ENCODE results near the gene TM9SF2.
"Not testable (repeated sequence)": the region's sequence is repeated elsewhere in the genome, so short reads cannot be mapped to it uniquely, and the experiment has no call there.

Gene TM9SF2

DNA sequence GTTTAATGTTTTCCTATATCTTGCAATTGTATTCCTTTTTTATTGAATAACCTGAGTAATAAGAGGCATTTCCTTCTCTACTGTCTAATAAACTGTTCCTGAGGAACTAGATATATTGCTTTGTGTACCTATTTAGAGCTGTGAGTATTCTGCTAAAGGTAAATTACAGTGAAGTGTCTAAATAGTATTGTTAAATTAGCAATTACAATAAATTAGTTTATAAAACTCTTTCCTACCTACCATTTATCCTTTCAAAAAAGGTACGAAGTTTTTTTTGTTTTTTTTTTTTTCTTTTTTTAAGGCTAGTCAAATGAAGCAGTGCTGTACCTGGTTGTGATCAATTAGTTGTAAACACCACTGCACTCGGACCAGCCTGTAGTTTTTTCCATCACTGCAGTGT lies 34.8 kb downstream of the TM9SF2 start:
- DNase-seq (ENCODE audit: low read depth in 2 of 2) = no peak

DNA sequence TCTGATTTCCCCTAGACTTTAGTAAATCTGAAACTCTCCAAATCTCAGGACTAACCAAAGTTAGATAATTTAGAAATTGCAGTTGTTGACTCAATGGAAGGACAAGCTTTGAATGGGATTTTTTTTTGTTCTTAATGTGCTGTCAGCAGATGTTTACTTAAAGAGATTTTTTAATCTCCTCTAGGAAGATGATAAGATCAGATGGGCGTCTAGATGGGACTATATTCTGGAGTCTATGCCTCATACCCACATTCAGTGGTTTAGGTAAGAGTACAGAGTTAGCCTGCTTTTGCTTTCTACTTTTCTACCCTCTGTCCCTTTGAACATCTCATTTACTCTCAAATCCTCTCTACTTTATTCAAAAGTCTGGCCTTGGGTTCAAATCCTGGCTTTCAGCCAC lies 39.3 kb downstream of the TM9SF2 start:
- no peak for DNase-seq (ENCODE audit: low read depth in 2 of 2)

DNA sequence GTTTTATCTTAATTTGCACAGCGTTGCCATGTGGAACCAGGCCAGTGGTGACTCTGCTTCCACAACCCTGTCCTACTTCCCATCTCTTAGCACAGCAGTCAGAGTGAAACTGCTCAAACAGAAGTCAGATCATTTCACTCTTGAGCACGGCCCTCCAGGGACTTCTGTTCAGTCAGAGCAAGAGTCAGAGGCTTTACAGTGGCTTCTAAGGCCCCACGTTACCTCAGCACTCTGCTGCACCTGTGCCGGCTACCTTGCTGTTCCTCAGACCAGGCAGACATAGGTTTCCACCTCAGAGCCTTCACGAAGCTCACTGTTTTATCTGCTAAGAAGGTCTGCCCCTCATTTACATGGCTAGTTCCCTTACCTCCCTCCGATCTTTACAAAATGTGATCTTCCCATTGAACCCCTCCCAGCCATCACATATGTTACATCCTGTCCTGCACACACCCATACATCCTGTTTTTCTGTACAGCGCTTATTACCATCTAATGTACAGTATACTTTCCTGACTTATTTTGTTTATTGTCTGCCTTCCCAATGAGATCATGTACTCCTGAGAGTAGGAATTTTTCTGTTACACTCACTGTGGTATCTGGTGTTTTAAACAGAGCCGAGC lies 41.6 kb downstream of the TM9SF2 start:
- DNase-seq (ENCODE audit: low read depth in 2 of 2) = no peak

DNA sequence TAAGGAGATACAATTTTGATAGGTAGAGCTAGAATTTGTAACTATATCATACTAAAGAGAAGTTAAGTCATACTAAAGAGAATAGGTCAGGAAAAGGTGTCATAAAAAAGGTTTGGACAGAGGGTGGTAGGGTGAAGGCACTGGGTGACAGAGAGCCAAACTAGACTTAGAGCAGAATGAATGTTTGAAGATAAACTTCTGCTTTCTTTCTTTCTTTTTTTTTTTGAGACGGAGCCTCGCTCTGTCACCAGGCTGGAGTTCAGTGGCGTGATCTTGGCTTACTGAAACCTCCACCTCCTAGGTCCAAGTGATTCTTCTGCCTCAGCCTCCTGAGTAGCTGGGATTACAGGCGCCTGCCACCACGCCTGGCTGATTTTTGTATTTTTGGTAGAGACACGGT lies 44.1 kb downstream of the TM9SF2 start:
- DNase-seq (ENCODE audit: low read depth in 2 of 2) = no peak

DNA sequence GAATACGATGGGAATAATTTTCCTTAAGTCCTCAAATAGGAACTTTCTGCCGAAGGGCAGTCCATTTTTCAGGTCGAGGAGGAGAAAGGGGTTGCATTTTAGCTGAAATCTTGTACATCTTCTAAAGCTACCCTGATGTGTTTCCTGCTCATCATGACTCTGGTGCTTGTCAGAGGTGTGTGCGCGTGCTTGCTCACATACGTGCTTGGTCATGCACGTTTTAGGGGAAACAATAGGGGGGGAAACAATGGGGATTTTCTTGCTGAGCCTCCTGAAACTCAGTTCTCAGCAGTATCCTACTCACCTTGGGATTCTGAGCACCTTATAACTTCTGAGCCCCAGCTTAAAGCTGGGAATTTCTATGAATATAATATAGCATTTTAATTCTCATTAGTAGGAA lies 44.7 kb downstream of the TM9SF2 start:
- no peak for DNase-seq (ENCODE audit: low read depth in 2 of 2)

DNA sequence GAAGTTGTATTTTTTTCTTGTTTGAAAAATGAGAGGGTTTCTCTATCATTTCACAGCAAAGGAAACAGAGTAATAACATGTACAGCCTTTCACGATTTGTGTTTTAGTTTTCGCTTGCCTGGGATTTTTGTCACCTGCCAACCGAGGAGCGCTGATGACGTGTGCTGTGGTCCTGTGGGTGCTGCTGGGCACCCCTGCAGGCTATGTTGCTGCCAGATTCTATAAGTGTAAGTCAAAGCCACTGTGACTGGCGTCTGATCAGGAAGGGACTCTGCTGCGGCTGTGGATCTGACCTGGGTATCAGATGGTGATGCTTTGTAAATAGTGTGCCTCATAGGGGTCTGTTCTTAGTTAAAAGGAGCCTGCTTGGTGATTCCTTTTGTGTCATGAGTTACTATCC lies 45.6 kb downstream of the TM9SF2 start:
- DNase-seq (ENCODE audit: low read depth in 2 of 2) = no peak

DNA sequence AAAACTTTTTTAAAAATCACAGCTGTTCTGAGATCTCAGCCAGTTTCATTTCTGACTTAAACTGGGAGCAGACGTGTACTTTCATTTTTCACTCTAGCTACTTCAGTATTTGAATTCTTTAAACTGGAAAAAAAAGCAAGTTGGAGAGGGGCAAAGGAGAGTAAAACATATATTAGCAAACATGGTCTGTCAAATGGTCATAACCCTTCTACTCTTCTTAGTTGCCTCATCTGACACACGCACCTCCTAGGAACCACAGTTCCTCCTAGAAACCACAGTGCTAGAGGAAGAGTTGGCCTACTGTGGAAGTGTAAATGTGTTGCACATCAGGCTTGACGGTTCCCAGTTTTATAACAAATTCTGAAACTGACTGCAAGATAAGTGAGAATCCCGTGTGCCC lies 47.2 kb downstream of the TM9SF2 start:
- DNase-seq (ENCODE audit: low read depth in 2 of 2) = no peak

DNA sequence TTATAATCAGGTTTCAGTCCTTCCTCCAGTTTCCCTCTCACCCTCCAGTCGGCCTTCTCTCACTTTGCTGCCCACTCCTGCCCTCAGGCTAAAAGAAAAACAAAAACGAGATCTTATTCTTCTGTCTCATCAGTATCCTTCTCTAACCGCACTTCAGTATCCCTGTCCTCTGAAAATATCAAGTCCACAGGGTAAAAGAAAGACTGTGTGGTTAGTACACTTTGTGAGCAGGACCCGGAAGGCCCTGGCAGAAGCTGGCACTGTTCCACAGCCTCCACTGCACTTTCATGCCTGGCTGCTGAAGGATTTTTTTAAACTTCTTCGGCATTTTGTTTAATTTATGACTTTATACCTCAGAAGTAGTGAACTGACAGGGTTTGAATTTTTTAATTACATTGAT lies 51.8 kb downstream of the TM9SF2 start:
- no peak for DNase-seq (ENCODE audit: low read depth in 2 of 2)

DNA sequence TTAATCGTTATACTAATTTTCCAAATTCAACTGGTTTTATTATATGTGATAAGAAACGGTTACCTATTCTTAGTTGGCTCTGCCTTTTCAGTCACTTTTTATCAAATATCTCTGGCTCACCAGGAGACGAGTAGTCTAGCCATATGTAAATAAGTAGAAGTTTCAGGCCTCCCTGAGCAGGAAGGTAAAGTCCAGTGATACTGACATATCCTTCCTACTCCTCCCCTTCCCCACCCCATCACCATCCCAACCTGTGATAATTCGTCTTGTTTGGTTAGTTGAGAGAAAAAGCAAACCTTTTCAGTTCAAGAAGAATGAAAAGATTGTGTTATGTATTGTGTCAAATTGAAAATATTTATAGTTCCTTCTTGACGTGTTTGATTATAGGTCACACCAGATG lies 53.9 kb downstream of the TM9SF2 start:
- no peak for DNase-seq (ENCODE audit: low read depth in 2 of 2)

DNA sequence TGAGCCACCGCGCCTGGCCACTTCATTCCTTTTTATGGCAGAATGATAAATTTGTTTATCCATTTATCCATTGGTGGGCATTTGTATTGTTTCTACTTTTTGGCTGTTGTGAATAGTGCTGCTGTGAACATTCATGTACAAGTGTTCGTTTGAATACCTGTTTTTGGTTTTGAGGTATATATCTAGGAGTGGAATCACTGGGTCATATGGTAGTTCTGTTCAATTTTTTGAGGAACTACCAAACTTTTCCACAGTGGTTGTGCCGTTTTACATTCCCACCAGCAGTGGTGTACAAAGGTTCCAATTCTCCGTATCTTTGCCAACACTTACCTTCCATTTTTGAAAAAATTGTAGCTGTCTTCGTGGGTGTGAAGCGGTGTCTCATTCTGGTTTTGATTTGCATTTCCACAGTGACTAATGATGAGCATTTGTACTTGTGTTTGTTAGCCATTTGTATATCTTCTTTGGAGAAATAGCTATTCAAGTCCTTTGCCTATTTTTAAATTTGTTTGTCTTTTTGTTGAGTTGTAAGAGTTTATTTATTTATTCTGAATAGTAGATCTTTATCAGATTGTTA lies 55.7 kb downstream of the TM9SF2 start:
- DNase-seq (ENCODE audit: low read depth in 2 of 2) = no peak

DNA sequence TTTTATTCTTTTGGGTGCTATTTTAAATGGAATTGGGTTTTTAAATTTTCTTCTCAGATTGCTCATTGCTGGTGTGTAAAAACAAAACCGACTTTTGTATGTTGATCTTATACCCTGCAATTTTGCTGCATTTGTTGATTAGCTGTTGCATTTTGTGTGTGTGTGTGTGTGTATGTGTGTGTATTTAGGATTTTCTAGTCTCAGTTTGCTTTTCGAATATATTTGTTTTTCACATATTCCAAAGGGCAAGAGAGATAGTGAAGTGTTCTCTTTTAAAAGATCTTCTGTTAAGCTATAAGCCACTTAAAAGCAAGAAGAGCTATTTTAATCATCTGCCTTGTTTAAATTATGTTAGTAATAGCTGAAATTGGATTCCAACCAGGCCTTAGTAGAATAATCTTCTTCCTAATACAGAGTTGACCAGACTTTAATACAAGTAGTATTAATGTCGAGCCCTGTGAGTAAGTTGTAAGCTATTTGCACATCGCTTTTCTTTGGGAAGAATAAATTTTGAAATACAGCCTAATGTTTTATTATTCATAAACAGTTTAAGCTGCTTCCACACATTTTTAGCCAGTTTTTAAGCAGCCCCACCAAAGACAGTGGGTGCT lies 57.4 kb downstream of the TM9SF2 start:
- DNase-seq (ENCODE audit: low read depth in 2 of 2) = no peak

DNA sequence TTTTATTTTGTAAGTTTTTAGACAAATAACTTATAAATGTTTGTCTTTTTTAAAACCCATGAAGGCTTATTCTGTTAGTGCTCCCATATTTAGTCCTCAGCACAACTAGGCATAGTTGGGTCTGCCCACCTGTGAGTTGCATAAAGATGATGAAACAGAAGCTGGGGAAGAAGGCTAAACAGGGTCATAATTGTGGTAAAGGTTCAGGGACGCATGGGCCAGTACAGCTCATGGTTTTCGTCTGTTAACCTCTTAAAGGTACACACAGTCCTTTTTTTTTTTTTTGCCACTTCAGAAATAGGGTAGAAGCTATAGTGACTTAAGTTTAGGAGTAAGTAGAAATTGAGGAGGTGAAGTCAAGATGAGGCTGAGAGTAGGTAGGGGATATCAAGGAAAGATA lies 58.3 kb downstream of the TM9SF2 start:
- no peak for DNase-seq (ENCODE audit: low read depth in 2 of 2)

DNA sequence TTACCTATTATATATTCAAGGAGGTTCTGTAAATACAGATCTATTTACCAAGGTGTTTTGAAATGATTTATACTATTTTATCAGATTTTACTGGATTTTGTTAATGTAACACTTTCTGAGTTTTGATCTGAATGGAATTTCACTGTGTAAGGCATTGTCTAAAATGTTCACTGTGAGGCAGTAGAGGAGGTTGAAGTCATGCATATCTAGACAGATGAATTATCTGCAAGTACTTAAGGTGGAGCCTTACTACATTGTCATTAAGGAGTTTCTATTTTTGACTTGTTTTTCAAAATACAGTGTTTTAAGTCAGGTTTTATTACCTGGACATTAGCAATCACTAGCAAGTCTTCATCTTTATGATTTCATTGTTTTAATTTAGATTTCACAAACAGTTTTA lies 62.1 kb downstream of the TM9SF2 start:
- DNase-seq (ENCODE audit: low read depth in 2 of 2) = no peak

DNA sequence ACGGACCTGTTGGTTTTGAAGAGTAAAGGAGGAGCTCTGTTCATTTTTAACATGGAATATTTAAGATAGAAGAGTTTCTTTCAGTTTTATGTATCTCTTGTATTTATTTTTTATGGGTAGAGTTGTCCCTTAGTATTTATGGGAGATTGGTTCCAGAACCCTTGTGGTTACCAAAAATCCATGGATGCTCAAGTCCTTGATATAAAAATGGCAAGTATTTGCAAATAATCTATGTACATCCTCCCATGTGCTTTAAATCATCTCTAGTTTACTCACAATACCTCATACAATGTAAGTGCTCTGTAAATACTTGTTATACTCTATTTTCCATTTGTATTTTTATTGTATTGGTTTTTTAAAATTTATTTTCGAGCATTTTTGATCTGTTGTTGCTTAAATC lies 63.1 kb downstream of the TM9SF2 start:
- DNase-seq (ENCODE audit: low read depth in 2 of 2) = no peak

DNA sequence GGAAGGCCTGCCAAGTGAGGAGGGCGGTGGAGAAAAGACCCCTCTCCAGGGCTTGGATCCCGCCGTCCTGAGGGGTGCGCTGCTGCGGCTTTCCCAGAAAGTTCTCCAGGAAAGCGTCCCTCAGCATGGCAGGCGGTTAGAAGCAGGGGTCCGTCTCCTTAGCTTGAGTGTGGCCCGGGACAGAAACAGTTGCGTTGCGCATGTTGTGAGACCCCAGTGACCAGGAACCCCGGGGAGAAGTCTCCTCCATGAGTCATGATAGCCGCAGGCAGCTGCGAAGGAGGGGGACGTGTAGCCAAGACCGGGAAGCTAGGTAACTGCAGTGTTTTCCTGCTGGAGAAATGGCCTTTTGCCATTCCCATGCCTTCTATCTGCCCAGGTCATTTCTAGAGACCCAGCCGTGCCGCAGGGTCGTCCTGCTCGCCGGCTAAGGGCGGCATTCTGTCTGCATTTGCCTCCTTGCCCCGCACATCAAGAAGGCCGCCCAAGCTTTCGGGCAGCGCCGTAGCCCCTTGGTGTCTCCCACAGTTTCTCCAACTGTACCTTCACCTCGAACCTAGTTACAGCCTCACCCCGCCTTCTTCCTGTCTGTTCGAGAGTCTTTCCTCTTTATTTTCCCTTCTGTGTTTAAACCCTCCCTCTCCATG lies 64.3 kb downstream of the TM9SF2 start:
- no peak for DNase-seq (ENCODE audit: low read depth in 2 of 2)

DNA sequence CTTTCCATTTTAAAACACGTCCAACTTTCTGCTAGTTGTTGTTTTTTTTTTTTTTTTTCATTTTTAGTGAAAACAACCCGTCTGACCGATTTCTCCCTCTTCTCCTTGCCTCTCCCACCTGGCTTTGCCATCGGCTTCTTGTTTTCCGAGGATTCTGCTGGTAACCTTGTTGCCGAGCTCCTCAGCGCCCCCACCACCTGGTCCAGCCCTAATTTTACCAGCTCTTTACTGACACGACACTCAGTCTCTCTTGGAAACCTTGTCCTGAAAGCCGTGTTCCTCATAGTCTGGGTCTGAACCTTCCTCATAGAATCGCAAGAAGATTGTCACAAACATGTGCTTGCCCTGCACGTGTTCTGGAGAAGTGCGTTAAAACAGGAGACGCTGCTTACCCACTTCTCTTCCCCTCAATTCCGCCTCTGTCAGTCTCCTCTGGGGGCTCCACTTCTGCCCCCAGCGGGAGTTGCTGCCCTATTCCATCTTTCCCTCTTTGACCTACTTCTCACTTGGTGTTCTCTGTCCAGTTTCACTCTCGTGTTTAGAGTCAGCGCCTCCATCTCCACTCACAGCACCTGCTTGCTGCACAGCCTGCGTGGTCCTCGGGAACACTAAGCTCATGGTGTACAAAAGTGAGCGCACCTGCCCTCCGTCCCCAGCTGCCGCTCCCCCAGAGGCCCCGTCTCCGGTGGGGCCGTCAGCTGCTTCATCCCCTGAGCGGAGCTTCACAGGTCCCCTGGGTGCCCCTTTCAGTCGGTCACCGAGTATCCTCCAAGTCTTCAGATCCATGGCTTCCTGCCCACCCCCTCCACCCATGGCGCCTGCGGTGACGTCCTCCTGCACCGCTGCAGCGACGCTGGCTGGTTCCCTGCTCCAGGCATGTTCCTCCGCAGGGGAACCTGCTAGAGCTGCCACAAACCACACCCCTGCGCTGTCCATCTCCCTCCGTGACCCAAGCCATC lies 65.1 kb downstream of the TM9SF2 start:
- DNase-seq (ENCODE audit: low read depth in 2 of 2) = no peak

DNA sequence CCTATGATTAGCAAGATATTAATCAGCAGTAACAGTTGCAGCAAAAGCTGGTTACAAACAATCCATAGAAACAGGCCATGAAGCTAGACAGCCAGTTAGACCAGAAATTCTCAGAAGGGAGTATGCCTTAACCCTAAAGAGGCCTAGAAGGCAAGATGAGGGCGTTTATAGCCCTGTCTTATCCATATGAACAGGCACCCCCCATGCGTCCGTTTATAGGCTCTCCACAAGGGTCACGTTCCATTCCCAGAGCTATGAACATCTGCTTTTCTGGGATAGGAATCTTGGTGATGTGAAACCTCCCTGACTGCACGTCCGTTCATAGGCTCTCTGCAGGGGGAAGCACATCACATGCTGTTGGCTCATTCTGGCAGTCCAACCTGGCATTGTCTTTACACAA lies 67.6 kb downstream of the TM9SF2 start:
- not testable (repeated sequence) for DNase-seq (ENCODE audit: low read depth in 2 of 2)

DNA sequence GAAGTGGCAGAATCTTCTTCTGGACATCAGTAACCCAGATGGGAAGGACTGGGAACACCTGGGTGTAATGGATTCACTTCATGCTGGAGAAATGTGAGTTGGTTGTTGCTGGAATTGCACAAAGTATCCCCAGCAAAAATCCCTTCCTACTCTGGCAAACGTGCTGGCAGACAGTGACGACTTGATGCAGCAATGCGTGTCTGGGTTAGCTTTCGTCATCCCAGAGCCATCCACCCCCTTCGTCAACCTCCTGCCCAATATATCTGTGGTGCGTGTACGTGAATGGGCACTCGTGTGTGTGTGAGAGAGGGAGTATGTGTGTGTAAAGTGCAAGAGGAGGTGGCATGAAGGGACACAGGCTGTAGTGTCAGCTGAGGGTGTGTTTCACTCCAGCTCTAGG lies 70.9 kb downstream of the TM9SF2 start:
- no peak for DNase-seq (ENCODE audit: low read depth in 2 of 2)

DNA sequence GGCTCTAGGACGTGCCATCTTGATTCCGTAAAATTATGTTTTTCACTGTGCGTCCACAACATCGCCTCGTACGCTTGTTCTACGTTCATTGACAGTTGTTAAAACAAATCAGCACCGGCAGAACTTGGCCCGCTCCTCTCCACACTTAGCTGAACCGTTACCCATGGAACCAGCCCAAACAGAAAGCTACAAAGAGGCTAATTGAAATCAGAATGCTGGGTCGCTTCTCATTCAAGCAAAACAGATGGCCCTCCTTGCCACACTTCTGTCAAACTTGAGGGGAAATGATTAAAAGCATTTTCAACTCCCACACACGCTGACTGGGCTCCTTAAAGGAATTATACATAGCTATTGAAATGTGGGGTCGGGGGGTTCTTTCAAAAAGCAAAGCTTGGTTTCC lies 71.6 kb downstream of the TM9SF2 start:
- DNase-seq (ENCODE audit: low read depth in 2 of 2) = no peak

DNA sequence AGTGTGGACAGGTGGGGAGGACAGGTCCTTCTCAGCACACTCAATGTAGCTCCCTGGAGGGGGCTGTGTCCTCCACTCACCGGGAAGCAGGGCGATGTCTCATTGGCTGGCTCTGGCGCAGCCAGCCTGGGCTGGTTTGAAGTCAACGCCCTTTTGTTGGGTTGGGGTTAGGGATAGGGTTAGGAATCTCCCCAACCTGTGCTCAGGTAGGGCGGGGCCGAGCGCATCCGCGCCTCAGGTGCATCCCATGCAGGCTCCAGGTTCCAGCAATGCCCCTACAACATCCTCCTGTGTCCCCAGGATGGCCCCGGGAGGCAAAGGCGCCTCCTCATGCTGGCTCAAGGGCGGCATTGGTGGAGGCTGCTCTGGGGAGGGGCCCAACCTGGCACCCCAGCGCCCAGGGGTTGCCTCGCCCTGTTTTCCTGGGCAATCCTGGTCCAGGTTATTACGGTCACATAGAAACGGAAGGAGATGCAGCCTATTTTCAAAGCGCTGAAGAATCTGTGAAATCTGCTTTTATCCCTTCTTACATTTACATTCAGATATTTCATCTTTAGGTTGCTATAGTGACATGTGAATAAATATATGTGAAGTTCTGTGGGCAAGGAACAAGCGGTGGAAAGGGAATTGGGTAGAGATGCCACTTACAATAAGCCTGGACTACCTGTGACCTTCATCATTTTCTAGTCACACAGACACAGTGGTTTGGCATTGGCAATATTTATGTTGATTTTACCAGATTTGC lies 74.3 kb downstream of the TM9SF2 start:
- no peak for DNase-seq (ENCODE audit: low read depth in 2 of 2)
